GM18498 (cell line): ENCODE measurements around the gene ABI1.
"Not testable (repeated sequence)": the region's sequence is repeated elsewhere in the genome, so short reads cannot be mapped to it uniquely, and the experiment has no call there.

ENCODE experiments used
- ATAC-seq: cut with Tn5 transposase; IDR thresholded peaks from one replicate; pipeline ENCODE4 v1.9.1; 2021; ENCODE audit warnings: mild to moderate bottlenecking, moderate library complexity; ENCODE audit not compliant: unreplicated experiment

The ABI1 gene

DNA sequence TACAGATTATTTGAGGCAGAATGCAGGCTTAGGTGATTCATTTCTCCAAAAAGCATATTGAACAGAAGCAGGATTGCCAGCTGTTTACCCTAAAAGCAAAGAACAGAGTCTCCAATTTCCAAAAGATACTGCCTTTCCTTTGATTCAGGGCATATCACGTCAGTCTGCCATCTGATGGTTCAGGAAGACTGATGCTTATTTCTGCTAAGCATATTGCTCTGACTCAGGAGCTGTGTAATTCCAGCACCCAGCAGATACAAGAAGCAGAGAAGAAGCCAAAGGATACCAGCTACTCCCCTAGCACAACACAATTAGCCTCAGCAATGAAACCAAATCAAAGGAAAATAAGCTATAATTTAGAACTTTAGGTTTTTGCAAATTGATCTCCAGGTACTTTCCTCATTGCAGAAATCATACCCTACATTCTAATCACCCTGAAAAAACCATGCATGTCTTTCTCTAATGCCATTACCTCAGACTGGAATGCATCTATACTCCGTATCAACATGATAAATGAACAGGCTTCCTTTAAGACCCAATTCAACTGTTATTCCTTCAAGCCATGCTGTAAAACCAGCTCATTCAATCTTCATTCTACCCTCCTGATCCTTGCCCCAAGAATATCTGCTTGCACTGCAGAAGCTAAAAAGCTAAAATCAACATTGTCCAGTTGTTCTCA, 55.1 kb downstream of the ABI1 start:
- ATAC-seq, result no peak

DNA sequence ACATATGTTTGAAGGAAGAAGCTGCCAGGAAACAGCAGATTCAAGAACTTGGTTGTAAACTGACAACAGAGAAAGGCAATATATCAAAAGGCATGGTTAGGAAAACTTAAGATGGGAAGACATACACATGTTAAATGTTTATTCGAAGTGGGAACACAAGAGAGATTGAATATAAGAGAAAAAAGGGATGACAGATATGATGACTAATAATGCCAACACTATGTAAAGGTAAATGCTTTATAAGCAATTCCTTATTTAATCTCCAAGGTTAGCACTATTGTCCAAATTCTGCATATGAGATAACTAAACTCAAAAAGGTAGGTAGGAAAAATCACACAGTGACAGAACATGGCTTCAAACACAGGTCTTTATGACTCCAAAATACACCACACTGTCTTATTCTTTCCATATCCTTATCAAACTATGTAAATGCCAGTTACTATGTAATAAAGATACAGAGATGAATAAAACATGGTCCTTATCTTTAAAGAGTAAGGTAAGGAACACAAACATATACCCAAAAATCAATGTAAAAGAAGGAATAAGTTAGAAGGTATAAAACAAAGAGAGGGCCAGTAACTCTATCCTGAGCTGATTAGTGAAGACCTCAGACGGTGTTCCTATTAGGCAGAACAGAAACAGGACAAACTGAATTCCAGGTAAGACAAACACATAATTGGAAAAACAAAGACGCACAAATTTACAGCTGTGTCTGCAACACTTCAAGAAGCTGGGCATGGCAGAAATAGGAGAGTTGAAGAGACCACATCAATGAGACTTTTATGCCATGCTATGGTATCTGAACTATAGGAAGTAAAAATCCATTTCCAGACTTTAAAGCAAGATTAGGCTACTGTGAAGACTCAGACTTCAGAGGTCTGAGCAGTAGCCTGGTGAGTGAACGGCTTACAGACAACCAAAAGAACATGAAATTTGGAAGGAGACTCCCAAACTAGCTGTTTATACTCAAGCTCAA, 56.1 kb downstream of the ABI1 start:
- no peak for ATAC-seq

DNA sequence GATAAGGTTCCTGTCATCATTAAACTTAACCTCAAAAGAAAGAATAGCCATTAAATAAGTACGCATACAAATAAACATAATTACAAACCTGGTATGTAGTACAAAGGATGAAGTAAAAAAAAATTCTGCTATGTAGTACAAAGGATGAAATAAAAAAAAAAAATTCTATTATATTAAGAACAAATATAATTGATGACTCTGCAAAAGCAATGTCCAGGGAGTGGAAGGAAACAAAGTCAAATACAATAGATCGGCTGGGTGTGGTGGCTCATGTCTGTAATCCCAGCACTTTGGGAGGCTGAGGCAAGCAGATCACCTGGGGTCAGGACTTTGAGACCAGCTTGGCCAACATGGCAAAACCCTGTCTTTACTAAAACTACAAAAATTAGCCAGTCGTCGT, 56.9 kb downstream of the ABI1 start:
- ATAC-seq, result no peak

DNA sequence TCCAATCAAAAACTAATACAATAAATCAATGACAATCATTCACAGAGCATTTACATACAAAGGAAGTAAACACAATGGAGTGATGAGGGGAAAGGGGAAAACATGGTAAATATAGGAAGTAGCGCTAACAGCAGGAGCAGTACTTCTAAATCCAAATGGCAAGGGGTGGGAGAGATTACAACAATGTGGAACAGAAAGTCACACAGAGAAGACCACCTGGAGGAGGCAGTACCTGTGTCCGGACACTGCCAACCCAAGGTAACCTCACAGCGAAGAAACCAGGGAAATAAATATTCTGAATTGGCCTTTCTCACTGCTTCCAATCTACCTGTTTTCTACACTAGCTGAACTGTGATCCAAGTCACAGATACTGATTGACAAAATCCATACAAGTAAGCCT, 58.2 kb downstream of the ABI1 start:
- ATAC-seq, result no peak

DNA sequence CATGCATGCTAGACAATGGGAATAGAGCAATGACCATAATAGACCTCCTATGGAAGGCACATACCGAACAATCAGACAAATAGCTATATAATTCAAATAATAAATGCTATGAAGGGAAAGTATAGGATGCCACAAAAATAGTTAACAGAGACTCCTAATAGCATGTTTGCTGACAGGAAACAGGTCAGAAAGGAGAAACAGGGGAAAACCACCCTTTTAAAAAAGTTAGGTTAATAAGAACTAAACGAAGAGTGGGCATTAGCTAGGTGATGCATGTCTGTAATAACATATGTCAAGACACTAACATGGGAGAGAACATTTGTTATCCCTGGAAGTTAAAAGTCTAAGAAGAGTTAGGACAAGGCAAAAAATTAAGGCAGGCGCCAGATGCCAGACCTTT, 58.9 kb downstream of the ABI1 start:
- no peak for ATAC-seq

DNA sequence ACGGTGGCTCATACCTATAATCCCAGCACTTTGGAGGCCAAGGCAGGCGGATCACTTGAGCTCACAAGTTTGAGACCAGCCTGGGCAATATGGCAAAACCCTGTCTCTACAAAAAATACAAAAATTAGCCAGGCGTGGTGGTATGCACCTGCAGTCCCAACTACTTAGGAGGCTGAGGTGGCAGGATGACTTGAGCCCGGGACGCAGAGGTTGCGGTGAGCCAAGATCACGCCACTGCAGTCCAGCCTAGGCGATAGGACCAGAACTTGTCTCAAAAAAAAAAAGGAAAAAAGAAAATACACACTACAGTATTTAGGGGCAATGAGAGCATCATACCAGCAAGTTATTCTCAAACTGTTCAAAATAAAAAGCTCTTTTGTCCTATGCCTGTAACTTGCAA, 59.5 kb downstream of the ABI1 start:
- no peak for ATAC-seq

DNA sequence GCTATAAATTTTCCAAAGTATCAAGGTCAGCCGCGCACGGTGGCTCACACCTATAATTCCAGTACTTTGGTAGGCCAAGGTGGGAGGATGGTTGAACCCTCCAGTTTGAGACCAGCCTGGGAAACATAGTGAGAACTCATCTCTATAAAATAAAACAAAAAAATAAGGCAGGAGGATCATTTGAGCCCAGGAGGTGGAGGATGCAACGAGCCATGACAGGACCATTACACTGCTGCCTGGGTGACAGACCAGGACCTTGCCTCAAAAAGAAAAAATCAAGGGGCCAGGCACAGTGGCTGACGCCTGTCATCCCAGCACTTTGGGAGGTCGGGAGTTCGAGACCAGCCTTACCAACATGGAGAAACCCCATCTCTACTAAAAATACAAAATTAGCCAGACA, 60.3 kb downstream of the ABI1 start:
- no peak for ATAC-seq

DNA sequence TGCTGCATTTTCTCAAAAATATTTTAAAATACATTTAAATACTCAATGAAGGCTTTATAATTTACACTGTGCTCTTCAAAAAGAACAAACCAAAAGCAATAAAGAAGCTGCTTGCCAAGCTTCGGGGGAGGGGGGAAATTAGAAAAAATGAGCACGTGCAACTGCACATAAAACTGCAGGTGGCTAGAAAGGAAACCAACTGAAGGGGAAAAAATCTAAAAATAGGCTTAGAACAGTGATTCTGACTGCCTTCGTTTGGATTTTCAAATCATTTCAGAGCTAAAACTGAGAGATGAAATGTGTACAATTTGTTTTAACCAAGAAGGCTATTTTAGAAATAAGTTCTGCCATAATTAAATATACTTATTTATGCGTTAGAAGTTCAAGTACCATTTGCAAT, 61.4 kb downstream of the ABI1 start:
- ATAC-seq, result no peak

DNA sequence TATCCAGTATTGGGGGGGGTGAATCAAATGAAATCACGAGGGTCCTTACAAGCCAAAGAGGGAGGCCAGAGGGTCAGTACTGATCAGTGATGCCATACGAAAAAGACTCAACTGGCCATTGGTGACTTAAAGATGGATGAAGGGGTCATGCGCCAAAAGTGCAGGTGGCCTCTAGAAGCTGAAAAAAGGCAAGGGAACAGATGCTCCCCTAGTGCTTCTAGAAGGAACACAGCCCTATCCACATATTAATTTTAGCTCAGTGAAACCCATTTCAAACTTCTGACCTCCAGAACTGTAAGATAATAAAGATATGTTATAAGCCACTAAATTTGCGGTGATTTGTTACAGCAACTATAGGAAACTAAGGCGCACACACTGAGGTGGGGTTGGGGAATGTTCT, 62.5 kb downstream of the ABI1 start:
- no peak for ATAC-seq

DNA sequence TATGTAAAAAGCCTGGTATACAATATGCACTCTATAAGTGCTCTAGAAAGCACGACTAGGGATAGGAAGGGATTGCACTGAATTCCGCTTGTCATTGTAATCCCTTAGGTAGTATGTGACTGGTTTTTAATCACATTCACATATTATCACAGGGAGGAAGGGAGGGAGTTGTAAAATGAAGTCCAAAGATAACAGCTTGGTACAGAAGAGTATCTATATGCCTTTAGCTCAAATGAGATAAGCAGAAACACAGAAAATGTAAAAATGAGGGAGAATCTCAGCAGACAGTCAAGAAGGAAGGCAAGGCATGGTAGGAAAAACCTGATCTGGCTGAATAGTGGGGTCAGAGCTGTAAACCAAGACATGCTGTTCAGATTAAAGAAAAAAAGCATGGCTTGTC, 63.4 kb downstream of the ABI1 start:
- no peak for ATAC-seq

DNA sequence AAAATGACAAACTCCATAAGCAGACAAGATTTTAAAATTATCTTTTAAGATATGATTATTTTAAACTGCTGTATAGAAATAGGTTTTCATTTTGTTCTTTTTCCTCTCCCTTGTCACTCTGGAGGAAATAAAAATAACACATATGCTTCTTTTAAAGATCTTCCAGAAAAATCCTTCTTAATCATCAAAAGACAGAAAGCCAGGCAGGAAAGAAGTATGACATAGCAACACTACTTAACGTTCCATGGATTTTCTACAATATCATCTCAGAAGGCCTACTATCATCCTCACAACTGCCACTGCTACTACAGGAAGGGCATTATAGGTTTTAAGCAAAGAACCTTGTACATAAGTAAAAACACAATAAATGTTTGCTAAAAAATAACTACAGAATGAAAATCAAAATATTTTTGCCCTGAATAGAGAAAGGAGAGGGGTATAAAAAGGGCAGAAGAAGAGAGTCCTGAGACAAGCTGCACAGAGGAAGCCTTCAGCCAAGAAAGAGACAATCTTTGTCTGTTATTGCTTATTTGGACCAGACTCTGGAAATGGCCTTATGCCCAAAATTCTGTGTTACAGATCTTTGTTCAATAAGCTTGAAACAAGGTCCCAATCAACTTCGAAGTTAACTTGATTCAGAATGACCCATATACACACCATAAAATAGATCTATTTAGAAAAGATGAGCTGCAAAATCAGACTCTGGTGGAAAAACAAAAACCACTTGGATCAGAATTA, 67.8 kb downstream of the ABI1 start:
- no peak for ATAC-seq

DNA sequence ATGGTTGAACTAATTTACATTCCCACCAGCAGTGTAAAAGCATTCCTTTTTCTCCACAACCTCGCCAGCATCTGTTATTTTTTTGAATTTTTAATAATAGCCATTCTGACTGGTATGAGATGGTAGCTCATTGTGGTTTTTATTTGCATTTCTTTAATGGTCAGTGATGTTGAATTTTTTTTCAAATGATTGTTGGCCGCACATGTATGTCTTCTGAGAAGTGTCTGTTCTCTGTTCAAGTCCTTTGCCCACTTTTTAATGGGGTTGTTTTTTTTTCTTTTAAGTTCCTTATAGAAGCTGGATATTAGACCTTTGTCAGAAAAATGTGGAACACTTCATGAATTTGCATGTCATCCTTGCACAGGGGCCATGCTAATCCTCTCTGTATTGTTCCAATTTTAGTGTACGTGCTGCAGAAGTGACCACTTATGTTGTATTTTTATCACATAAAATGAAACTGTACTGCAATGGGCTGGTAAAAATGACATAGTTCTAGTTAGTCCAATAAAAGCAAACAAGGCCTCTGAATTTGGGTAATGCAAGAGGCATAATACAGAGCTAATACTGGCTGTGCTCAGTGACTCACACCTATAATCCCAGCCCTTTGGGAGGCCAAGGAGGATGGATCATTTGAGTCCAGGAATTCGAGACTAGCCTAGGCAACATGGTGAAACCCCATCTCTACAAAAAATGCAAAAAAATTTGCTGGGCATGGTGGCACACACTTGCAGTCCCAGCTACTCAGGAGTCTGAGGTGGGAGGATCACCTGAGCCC, 70.3 kb downstream of the ABI1 start:
- no peak for ATAC-seq

DNA sequence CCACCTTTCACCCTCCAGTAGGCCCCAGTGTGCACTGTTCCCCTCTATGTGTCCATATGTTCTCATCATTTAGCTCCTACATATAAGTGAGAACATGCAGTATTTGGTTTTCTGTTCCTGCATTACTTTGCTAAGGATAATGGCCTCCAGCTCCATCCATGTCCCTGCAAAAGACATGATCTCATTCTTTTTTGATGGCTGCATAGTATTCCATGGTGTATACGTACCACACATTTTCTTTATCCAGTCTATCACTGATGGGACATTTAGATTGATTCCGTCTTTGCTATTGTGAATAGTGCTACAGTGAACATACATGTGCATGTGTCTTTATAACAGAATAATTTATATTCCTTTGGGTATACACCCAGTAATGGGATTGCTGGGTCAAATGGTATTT, 71.0 kb downstream of the ABI1 start:
- not testable (repeated sequence) for ATAC-seq

DNA sequence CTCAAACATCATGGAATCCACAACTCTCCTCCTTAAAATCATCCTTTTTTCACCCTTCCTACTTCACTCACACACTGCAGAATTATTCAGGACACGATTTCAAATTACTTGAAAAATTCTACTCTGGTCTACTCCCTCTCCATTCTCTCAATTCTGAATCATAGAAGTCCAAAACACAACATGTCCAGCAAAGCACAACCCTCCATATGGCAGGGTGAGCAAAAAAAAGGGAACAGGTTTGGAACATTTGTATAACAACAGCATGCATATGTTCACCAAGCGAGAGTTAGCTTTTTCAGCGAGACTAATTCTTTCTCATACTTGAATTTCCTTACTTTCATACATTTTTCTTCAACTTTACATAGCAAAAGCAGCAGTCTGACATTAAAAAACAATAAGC, 73.4 kb downstream of the ABI1 start:
- no peak for ATAC-seq

DNA sequence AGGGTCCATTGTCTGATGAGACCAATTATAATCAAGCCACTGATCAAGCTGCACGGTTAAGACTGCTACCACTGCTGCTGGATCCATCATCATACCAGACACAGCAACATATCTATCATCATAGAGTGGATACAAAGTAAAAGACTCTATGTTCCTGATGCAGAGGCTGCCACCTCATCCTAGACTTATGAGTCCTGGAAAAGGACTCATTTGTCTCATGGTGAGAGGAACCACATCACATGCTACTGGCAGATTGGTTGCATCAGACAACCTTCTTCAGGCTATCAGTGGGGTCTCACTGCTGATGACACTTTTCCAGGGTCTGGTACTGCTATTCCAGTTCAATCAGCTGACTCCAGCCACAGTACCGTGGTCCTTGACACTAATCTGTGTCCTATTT, 79.0 kb downstream of the ABI1 start:
- ATAC-seq, result no peak

DNA sequence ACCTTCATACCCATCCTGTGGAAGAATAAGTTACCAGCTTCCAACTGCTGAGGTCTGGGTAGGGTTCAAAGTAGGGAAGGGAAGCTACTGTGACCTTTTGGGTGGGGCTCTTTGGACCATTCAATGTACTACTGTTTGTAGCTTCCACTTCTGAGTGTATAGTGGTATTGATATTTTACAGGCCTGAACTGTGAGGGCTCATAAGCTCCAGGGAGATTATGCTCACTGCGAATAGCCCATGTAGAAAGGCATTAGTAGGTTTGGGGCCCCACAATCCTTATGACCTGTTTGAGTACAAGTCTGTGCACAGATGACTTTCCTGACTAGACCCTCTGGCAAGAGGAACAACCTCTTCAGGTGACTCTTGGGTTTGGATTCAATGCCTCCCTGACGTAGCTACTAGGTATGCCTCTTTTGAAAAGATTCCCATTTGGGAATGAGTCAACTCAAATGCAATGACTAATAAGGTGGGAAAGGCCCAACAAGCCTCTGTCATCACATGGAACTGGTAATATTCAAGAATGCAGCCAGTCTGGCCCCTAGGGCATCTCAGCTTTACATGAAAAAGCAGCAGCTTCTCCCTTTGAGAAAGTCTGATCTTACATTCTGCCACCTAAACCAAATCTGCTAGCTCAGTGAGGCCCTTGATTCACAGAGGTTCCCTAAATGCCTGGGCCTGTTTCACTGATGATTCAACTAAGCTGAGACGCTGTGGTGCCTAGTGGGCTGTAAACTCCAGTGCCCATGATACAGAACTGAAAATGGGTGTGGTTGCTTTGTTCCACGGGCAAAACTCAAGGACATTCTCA, 79.8 kb downstream of the ABI1 start:
- peak; percentile 71 for ATAC-seq

DNA sequence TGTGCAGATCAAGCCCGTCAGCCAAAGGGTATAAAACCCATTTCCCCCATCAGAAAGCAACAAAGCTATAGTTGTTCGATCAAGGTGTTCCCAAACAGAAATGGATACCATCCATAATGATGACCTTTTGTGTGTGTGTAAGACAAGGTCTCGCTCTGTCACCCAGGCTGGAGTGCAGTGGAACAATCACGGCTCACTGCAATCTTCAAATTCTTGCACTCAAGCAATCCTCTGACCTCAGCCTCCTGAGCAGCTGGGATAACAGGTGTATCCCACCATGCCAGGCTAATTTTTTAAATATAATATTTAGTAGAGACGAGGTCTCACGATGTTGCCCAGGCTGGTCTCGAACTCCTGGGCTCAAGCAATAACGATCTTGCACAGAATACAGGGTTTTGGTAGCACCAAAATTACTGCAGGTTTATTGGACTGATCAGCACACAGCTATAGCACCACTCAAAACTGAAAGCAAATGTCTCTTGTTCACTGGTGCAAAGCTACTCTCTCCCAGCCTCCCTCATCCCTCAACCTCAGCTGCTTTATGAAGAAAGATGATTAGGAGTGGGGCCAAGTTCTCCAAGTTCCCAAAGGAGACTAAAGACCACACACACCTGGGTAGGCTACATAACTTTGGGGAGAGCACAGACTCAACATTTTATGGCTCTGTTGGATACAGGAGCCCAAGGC, 80.5 kb downstream of the ABI1 start:
- peak; percentile 53 for ATAC-seq

DNA sequence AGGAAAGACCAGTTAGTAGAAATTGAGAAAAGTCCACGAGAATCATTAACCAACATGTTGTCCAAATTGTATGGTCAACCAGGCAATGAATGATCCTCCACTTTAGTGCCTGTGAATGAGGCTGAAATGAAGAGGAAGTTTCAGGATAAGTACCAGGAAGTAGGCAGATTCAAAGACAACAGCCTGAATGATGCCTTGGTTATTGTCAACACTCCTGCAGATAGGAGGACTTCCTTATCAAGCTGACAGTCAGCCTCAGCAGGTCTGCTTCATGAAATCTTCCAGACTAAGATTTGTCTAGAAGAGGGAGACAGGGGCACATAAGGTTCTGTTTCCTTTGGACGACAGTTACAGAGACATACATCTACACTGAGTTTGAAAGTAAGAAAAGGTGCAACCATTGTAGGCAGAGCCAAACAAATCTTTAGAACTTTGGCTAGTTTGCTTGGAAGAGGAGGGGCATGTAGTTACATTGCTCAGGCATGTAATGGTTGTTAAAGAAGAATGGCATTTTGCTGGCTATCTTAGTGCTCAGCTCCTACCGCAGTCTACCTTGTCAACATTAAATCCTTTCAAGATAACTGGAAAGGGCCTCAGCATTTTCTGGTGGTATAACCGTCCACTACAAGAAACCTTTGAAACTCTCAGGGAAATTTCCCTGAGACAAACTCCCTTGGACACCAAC, 81.4 kb downstream of the ABI1 start:
- ATAC-seq, result no peak

DNA sequence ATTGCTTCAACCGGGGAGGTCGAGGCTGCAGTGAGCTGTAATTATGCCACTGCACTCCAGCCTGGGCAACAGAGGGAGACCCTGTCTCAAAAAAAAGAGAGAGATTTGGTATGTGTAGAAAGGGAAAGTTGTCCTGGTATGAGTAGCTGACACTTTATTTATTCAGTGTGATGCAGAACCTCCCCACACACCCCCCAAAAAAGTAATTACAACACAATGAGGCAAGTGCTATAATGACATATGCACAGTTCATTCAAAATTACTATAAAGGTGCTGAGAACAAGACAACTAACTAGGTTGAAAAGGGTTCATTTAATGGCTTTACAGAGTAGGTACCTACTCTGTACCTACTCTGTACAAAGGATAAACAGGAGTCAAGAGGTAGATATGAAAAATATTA, 83.1 kb downstream of the ABI1 start:
- no peak for ATAC-seq
